Naive thymus-derived CD8-positive, alpha-beta T cell (primary cell): ENCODE data around the gene CUX1. TPM values are rescaled to one million over a fixed set of nuclear protein-coding genes. Genes with fewer than 3 reads are reported as not detected.

Experiments
- ATAC-seq, 2 donors: fragments of 150-1000 bp; cut with Tn5 transposase in 1 of 2; sonication (Bioruptor Pico), chemical (Tn5 transposase) in 1 of 2; 1 replicate in 1 of 2; 2 replicates in 1 of 2; pipeline ENCODE4 v1.10.0; 2021; ENCODE audit warnings: mild to moderate bottlenecking in 2 of 2, moderate library complexity in 2 of 2
- POLR2A ChIA-PET: fragments of 350-600 bp; sonication (Branson Sonifier 250); formaldehyde crosslinking; loops from one replicate; lab custom pipeline; 2021; ENCODE audit warnings: antibody characterized with exemption; lab: Charles Lee
- DNase-seq, 10 donors: peaks; one replicate each; pipeline versions ENCODE4 v3.0.0 to v3.0.0-alpha.2; 2020 to 2022
- H3K27ac Mint-ChIP-seq, 10 donors: one replicate each; pipeline ENCODE4 v1.8.0; 2020 to 2022; ENCODE audit warnings: mild to moderate bottlenecking in 10 of 10, mixed read lengths in 10 of 10, moderate library complexity in 4 of 10, inconsistent platforms in 1 of 10
- H3K27me3 Mint-ChIP-seq, 5 donors: one replicate each; pipeline ENCODE4 v1.8.0; 2021 to 2022; ENCODE audit warnings: mixed read lengths in 5 of 5
- H3K36me3 Mint-ChIP-seq, 3 donors: one replicate each; pipeline ENCODE4 v1.8.0; 2020 to 2022; ENCODE audit warnings: mixed read lengths in 3 of 3, mild to moderate bottlenecking in 2 of 3, inconsistent platforms in 1 of 3
- H3K4me1 Mint-ChIP-seq, 4 donors: one replicate each; pipeline ENCODE4 v1.8.0; 2021 to 2022; ENCODE audit warnings: mixed read lengths in 4 of 4
- H3K4me3 Mint-ChIP-seq, 10 donors: one replicate each; pipeline ENCODE4 v1.8.0; 2020 to 2022; ENCODE audit warnings: mild to moderate bottlenecking in 10 of 10, mixed read lengths in 10 of 10, moderate library complexity in 6 of 10, inconsistent platforms in 1 of 10
- H3K9me3 Mint-ChIP-seq, 9 donors: one replicate each; pipeline ENCODE4 v1.8.0; 2020 to 2022; ENCODE audit warnings: mixed read lengths in 9 of 9, mild to moderate bottlenecking in 3 of 9, inconsistent platforms in 1 of 9, moderate library complexity in 1 of 9
- polyA plus RNA-seq, 3 donors: library from polyadenylated mRNA; unstranded; fragments of 300-500 nt; fragmentation: Illumina TruSeq; gene quantifications; one replicate each; pipeline ENCODE4 v1.2.3, GENCODE V29; 2021
- total RNA-seq, 8 experiments: library from RNA in 2 of 8; stranded (reverse) in 2 of 8; gene quantifications; one replicate each; pipeline ENCODE4 v1.2.3 and lab custom pipeline; 2021 to 2026

CUX1 gene
- total and polyA plus RNA-seq, 5 experiments from 2014 or later, result 10.3 to 66.2 (median 24.1) TPM

GRCh38 chr7:102253066-102253972 is 435.9 kb downstream of the CUX1 start:
- Mint-ChIP-seq H3K4me3 (no peak overlapping the region), H3K27ac (no peak overlapping the region), H3K9me3 (no peaks in the 10 kb centered on the region), H3K36me3 (peaks cover 0 to 25% (median 7%) of the 10 kb centered on the region in 3 donors), H3K27me3 (no peaks in the 10 kb centered on the region), H3K4me1 (peaks cover 0 to 4% (median 0%) of the 10 kb centered on the region in 4 donors)
- no peak for ATAC-seq
- POLR2A ChIA-PET, result interaction anchor here (0.6 kb wide), 1 partner anchor 946 kb away, joined by 3 read pairs; no protein-coding TSS in a partner anchor
- no peak for DNase-seq

- no peak overlapping the region for H3K27ac Mint-ChIP-seq
- no peaks in the 10 kb centered on the region for H3K9me3 Mint-ChIP-seq
- H3K4me1 Mint-ChIP-seq, result peaks cover 0 to 4% (median 0%) of the 10 kb centered on the region in 4 donors
- DNase-seq, result no peak
- POLR2A ChIA-PET, result interaction anchor here (0.6 kb wide), 1 partner anchor 947 kb away, joined by 3 read pairs; no protein-coding TSS in a partner anchor
- H3K36me3 Mint-ChIP-seq, result peaks cover 0 to 25% (median 7%) of the 10 kb centered on the region in 3 donors
- H3K27me3 Mint-ChIP-seq, result no peaks in the 10 kb centered on the region
- H3K4me3 Mint-ChIP-seq, result no peak overlapping the region
- no peak for ATAC-seq
Observed at GRCh38 chr7:102253973-102254370, 436.5 kb downstream of the CUX1 start.

DNA sequence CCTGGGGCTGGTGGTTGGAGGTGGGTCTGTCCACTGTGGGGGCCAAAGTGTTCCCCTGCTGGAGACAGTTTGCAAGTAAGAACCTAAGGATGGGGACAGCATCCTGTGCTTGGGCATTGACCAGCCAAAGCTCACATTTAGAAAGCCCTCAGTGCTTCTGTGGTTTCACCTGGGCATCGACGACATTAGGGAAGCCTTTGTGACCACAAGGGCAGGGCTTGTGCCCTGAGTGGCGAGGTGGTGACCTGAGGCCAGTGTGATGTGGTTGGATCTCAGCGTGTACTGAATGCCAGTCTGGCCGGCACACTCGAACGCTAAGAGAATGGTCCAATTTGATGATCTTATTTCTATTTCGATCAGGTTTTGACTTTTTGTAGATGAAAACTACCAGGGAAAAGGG is 437.1 kb downstream of the CUX1 start:
- H3K4me1 Mint-ChIP-seq, result peaks cover 0 to 4% (median 0%) of the 10 kb centered on the region in 4 donors
- no peak for ATAC-seq

GRCh38 chr7:102255501-102255900 is 438.1 kb downstream of the CUX1 start:
- POLR2A ChIA-PET, result no interaction called here
- Mint-ChIP-seq H3K4me3 (no peak overlapping the region), H3K9me3 (no peaks in the 10 kb centered on the region), H3K4me1 (peaks cover 0 to 2% (median 0%) of the 10 kb centered on the region in 4 donors), H3K27ac (no peak overlapping the region), H3K36me3 (peaks cover 0 to 11% (median 0%) of the 10 kb centered on the region in 3 donors), H3K27me3 (no peaks in the 10 kb centered on the region)
- no peak for ATAC-seq
- no peak for DNase-seq

More for the DNA sequence above, 437.1 kb downstream of the CUX1 start:
- H3K27ac Mint-ChIP-seq, result no peak overlapping the region
- no peaks in the 10 kb centered on the region for H3K9me3 Mint-ChIP-seq
- peaks cover 0 to 20% (median 4%) of the 10 kb centered on the region in 3 donors for H3K36me3 Mint-ChIP-seq
- POLR2A ChIA-PET, result no interaction called here
- H3K27me3 Mint-ChIP-seq, result no peaks in the 10 kb centered on the region
- H3K4me3 Mint-ChIP-seq, result no peak overlapping the region
- no peak for DNase-seq

- no peak for ATAC-seq
- no peaks in the 10 kb centered on the region for H3K27me3 Mint-ChIP-seq
- POLR2A ChIA-PET, result no interaction called here
- H3K36me3 Mint-ChIP-seq, result peaks cover 0 to 8% (median 0%) of the 10 kb centered on the region in 3 donors
- no peak overlapping the region for H3K27ac Mint-ChIP-seq
- DNase-seq, result no peak
- H3K4me3 Mint-ChIP-seq, result no peak overlapping the region
- H3K9me3 Mint-ChIP-seq, result no peaks in the 10 kb centered on the region
- no peaks in the 10 kb centered on the region for H3K4me1 Mint-ChIP-seq
Observed at GRCh38 chr7:102255916-102256315, 438.5 kb downstream of the CUX1 start.

- no peak for DNase-seq
- POLR2A ChIA-PET, result no interaction called here
- no peaks in the 10 kb centered on the region for H3K36me3 Mint-ChIP-seq
- no peak for ATAC-seq
- no peaks in the 10 kb centered on the region for H3K27me3 Mint-ChIP-seq
- no peak overlapping the region for H3K4me3 Mint-ChIP-seq
- H3K9me3 Mint-ChIP-seq, result no peaks in the 10 kb centered on the region
- H3K27ac Mint-ChIP-seq, result no peak overlapping the region
- no peaks in the 10 kb centered on the region for H3K4me1 Mint-ChIP-seq
Observed at GRCh38 chr7:102258073-102258748, 440.8 kb downstream of the CUX1 start.

- Mint-ChIP-seq H3K9me3 (no peaks in the 10 kb centered on the region), H3K27me3 (no peaks in the 10 kb centered on the region), H3K27ac (no peak overlapping the region), H3K4me3 (no peak overlapping the region), H3K4me1 (no peaks in the 10 kb centered on the region), H3K36me3 (no peaks in the 10 kb centered on the region)
- POLR2A ChIA-PET, result no interaction called here
- DNase-seq (no peak), ATAC-seq (no peak)
Observed at GRCh38 chr7:102258749-102259107, 441.3 kb downstream of the CUX1 start.

DNA sequence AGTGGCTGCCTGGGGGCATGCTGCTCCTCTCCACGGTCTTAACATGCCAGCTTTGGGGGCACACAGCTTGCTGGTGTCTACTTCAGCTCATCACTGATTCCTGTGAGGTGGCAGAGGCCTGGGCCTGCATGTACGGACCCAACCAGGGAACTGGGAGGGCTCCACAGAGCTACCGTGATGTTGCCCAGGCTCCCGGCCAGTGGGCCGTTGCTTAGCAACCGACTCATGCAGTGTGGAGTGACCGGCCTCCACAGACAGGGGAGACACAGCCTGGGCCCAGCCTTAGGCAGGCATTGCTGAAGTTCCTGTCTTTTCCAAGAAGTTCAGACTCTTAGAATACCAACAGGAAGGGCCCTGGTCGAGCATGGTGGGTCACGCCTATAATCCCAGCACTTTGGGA is 443.4 kb downstream of the CUX1 start:
- no peaks in the 10 kb centered on the region for H3K36me3 Mint-ChIP-seq
- ATAC-seq (no peak), DNase-seq (no peak)
- no peak overlapping the region for H3K4me3 Mint-ChIP-seq
- no peaks in the 10 kb centered on the region for H3K9me3 Mint-ChIP-seq
- no peaks in the 10 kb centered on the region for H3K4me1 Mint-ChIP-seq
- H3K27ac Mint-ChIP-seq, result peak overlapping the region in 1 of 10 donors; percentile 63
- POLR2A ChIA-PET, result no interaction called here
- H3K27me3 Mint-ChIP-seq, result no peaks in the 10 kb centered on the region

GRCh38 chr7:102261451-102261850 is 444.0 kb downstream of the CUX1 start:
- ATAC-seq, result no peak
- no peaks in the 10 kb centered on the region for H3K36me3 Mint-ChIP-seq
- H3K4me1 Mint-ChIP-seq, result no peaks in the 10 kb centered on the region
- H3K4me3 Mint-ChIP-seq, result no peak overlapping the region
- H3K9me3 Mint-ChIP-seq, result no peaks in the 10 kb centered on the region
- POLR2A ChIA-PET, result no interaction called here
- H3K27me3 Mint-ChIP-seq, result no peaks in the 10 kb centered on the region
- peak overlapping the region in 2 of 10 donors; percentile 63 to 70 for H3K27ac Mint-ChIP-seq
- no peak for DNase-seq

GRCh38 chr7:102262546-102262945 is 445.1 kb downstream of the CUX1 start:
- Mint-ChIP-seq H3K9me3 (no peaks in the 10 kb centered on the region), H3K27me3 (no peaks in the 10 kb centered on the region), H3K4me3 (no peak overlapping the region), H3K27ac (peak overlapping the region in 1 of 10 donors; percentile 36), H3K36me3 (no peaks in the 10 kb centered on the region), H3K4me1 (no peaks in the 10 kb centered on the region)
- DNase-seq (no peak), ATAC-seq (no peak)
- POLR2A ChIA-PET, result no interaction called here

GRCh38 chr7:102264367-102264891 is 447.0 kb downstream of the CUX1 start:
- POLR2A ChIA-PET, result interaction anchor here (0.7 kb wide), 1 partner anchor 153 kb away, joined by 8 read pairs; no protein-coding TSS in a partner anchor
- Mint-ChIP-seq H3K36me3 (no peaks in the 10 kb centered on the region), H3K9me3 (no peaks in the 10 kb centered on the region), H3K27me3 (no peaks in the 10 kb centered on the region), H3K27ac (peak overlapping the region in 1 of 10 donors; percentile 49), H3K4me1 (no peaks in the 10 kb centered on the region), H3K4me3 (no peak overlapping the region)
- ATAC-seq (no peak), DNase-seq (no peak)

DNA sequence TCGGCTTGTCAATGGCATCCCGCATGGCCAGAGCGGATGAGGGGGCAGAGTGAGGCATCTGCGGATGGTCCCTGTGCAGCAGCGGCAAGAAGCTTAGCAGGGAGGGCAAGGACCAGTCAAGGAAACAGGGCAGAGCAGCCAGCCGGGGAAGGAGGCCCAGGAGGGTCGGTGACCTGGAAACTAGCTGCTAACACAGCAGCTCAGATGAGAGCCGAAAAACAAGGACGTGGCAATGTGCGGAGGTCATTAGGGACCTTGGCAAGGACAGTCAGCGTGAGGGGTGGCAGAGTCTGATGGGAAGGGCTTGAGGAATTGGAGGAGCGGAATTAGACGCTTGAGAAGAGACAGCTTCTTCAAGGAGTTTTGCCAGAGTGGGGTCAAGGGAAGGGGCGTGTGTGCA is 449.1 kb downstream of the CUX1 start:
- Mint-ChIP-seq H3K27me3 (no peaks in the 10 kb centered on the region), H3K4me1 (no peaks in the 10 kb centered on the region), H3K27ac (peak overlapping the region in 2 of 10 donors; percentile 36 to 41), H3K9me3 (no peaks in the 10 kb centered on the region), H3K36me3 (no peaks in the 10 kb centered on the region), H3K4me3 (no peak overlapping the region)
- POLR2A ChIA-PET, result no interaction called here
- DNase-seq (no peak), ATAC-seq (no peak)

DNA sequence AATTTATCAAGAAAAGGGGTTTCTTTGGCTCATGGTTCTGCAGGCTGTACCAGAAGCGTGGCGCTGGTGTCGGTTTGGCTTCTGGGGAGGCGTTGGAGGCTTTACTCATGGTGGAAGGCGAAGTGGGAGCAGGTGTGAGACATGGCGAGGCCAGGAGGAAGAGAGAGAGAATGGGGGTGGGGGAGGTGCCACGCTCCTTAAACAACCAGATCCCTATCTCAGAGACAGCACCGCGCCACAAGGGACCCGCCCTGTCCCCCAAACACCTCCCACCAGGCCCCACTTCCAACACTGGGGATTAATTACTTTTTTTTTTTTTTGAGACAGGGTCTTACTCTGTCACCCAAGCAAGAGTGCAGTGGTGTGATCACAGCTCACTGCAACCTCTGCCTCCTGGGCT is 451.2 kb downstream of the CUX1 start:
- no peaks in the 10 kb centered on the region for H3K27me3 Mint-ChIP-seq
- DNase-seq, result no peak
- no peak overlapping the region for H3K27ac Mint-ChIP-seq
- no peaks in the 10 kb centered on the region for H3K9me3 Mint-ChIP-seq
- POLR2A ChIA-PET, result no interaction called here
- H3K4me1 Mint-ChIP-seq, result peaks cover 0 to 3% (median under 1%) of the 10 kb centered on the region in 4 donors
- H3K4me3 Mint-ChIP-seq, result no peak overlapping the region
- H3K36me3 Mint-ChIP-seq, result no peaks in the 10 kb centered on the region
- no peak for ATAC-seq
